ENCODE results near the gene GLT8D1.
A peak's percentile ranks its signal among the peaks of the same experiment; 100 is the strongest.

GLT8D1 gene, protein sequence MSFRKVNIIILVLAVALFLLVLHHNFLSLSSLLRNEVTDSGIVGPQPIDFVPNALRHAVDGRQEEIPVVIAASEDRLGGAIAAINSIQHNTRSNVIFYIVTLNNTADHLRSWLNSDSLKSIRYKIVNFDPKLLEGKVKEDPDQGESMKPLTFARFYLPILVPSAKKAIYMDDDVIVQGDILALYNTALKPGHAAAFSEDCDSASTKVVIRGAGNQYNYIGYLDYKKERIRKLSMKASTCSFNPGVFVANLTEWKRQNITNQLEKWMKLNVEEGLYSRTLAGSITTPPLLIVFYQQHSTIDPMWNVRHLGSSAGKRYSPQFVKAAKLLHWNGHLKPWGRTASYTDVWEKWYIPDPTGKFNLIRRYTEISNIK

DNA sequence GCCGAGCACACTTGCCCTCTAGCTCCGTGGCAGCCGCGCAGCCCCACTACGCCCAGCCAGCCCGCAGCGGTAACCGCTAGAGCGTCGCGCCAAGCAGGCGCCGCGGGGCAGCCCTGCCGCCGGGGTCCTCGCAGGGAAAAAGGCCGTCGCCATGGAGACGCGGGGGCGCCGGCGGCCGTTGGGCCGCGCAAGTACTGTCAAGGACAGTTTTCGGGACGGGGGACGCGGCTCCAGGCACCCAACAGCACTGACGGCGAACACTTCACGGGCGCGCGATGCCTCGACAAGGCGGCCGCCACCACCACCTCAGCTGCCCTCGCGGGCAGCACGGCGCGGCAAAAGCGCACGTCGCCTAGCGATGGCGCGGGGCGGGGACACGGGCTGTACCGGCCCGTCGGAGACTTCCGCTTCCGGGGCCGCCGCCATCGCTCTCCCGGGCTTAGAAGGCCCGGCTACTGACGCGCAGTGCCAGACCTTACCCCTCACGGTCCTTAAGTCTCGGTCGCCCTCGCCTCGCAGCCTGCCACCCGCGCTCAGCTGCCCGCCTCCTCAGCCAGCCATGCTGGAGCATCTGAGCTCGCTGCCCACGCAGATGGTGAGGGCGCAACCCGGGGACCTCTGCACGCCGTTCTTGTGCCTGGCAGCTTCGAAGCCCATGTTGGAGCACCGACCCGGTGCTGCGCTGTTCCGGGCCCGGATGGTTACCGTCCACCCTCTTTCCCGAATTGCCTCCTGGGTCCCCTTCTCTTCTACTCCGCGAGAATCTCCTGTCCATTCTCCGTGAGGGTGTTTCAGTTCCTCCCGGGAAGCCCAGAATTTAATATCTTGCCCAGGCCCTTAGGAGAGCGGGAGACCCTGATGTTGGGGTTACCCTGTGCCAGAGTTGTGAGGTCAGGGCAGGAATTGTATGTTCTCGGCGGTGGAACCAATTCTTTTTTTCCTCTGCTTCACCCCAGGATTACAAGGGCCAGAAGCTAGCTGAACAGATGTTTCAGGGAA lies at the start of gene GLT8D1, which contains the start of gene SPCS1:
GLT8D1 (minus strand) TSS at position 104 of the 999 bp plus-strand sequence. CDS start 5,331 bp downstream, outside the sequence.
SPCS1 (plus strand) TSS at position 419 of the 999 bp plus-strand sequence; CDS start at position 560, 141 bp downstream.
- H3K9me3 ChIP-seq (ENCODE audit: control insufficient read depth, insufficient read depth, low read depth, low read length) = no peaks in the 10 kb centered on the region
- peak within 1 kb of the TSS; percentile 100 for H3K4me3 ChIP-seq (ENCODE audit: low read depth, low read length)
- H3K4me1 ChIP-seq (ENCODE audit: control insufficient read depth, insufficient read depth, low read length) = peaks cover 3% of the 10 kb centered on the region; the same call in 1 of the 2 replicates
- CTCF ChIA-PET = interaction anchor here (0.5 kb wide), 1 partner anchor 342 kb away, joined by 3 read pairs; no protein-coding TSS in a partner anchor
- peaks cover 18 to 22% of the 10 kb centered on the region in 2 experiments for H3K36me3 ChIP-seq (ENCODE audit: control insufficient read depth in 2 of 2, insufficient read depth in 1 of 2, low read length in 2 of 2)
- H3K27ac ChIP-seq (ENCODE audit: extremely low read depth, low read depth, low read length) = peak within 1 kb of the TSS; percentile 64
- POLR2A ChIA-PET = interaction anchor here (0.5 to 3.3 kb wide), 7 partner anchors 9 to 352 kb away, joined by 3 to 13 read pairs (median 5); partner anchors contain the start of genes GNL3, NEK4, PBRM1 and UQCC5
- no peak for TF ChIP-seq FEZF1 (tag by site-specific recombination; IDR thresholded peaks at IDR 0.05)
- TF ChIP-seq ZNF660 (tag by site-specific recombination; IDR thresholded peaks at IDR 0.05) = no peak
- TF ChIP-seq TCF7L2 (IDR thresholded peaks at IDR 0.05; ENCODE audit: borderline replicate concordance, low read depth, low read length) = no peak
- TF ChIP-seq ZBTB21 (tag by site-specific recombination; IDR thresholded peaks at IDR 0.05) = no peak
- TF ChIP-seq WT1 (tag by site-specific recombination; IDR thresholded peaks at IDR 0.05) = no peak
- no peak for TF ChIP-seq ZNF837 (tag by site-specific recombination; IDR thresholded peaks at IDR 0.05)
- peak; percentile 66 for TF ChIP-seq EGR2 (tag by site-specific recombination; IDR thresholded peaks at IDR 0.05; ENCODE audit: low read depth)
- TF ChIP-seq, protein P1, sequence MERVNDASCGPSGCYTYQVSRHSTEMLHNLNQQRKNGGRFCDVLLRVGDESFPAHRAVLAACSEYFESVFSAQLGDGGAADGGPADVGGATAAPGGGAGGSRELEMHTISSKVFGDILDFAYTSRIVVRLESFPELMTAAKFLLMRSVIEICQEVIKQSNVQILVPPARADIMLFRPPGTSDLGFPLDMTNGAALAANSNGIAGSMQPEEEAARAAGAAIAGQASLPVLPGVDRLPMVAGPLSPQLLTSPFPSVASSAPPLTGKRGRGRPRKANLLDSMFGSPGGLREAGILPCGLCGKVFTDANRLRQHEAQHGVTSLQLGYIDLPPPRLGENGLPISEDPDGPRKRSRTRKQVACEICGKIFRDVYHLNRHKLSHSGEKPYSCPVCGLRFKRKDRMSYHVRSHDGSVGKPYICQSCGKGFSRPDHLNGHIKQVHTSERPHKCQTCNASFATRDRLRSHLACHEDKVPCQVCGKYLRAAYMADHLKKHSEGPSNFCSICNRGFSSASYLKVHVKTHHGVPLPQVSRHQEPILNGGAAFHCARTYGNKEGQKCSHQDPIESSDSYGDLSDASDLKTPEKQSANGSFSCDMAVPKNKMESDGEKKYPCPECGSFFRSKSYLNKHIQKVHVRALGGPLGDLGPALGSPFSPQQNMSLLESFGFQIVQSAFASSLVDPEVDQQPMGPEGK (tag by site-specific recombination; IDR thresholded peaks at IDR 0.05) = no peak; the same call in 1 of the 2 replicates
- TF ChIP-seq SALL2 (tag by site-specific recombination; IDR thresholded peaks at IDR 0.05; ENCODE audit: borderline replicate concordance) = no peak
- TF ChIP-seq ZFP37 (tag by site-specific recombination; IDR thresholded peaks at IDR 0.05) = 0 out of 2 replicates have a peak, but pooled peaks have one; percentile 18
- TF ChIP-seq ZNF175 (tag by site-specific recombination; IDR thresholded peaks at IDR 0.05) = no peak
- no peak for TF ChIP-seq ZNF658 (tag by site-specific recombination; IDR thresholded peaks at IDR 0.05)
- no peak for TF ChIP-seq ZNF10 (tag by site-specific recombination; IDR thresholded peaks at IDR 0.05)
- TF ChIP-seq ZNF792 (tag by site-specific recombination; IDR thresholded peaks at IDR 0.05) = no peak
- TF ChIP-seq ZNF701 (tag by site-specific recombination; IDR thresholded peaks at IDR 0.05) = no peak
- TF ChIP-seq ZNF274 (IDR thresholded peaks at IDR 0.05; ENCODE audit: low read length) = no peak
- TF ChIP-seq ZNF274 (tag by site-specific recombination; IDR thresholded peaks at IDR 0.05; ENCODE audit: borderline replicate concordance) = no peak
- TF ChIP-seq ZNF561 (tag by site-specific recombination; IDR thresholded peaks at IDR 0.05; ENCODE audit: borderline replicate concordance) = no peak
- TF ChIP-seq YY1 (tag by site-specific recombination; IDR thresholded peaks at IDR 0.05) = peak; percentile 82
- no peak for TF ChIP-seq ZNF16 (tag by site-specific recombination; IDR thresholded peaks at IDR 0.05; ENCODE audit: low read depth)
- TF ChIP-seq ZNF221 (tag by site-specific recombination; IDR thresholded peaks at IDR 0.05; ENCODE audit: borderline replicate concordance) = no peak
- TF ChIP-seq ZNF112 (tag by site-specific recombination; IDR thresholded peaks at IDR 0.05) = no peak
- no peak for TF ChIP-seq SCRT2 (tag by site-specific recombination; IDR thresholded peaks at IDR 0.05)
- no peak for TF ChIP-seq ZNF223 (tag by site-specific recombination; IDR thresholded peaks at IDR 0.05)
- TF ChIP-seq ZFP69B (tag by site-specific recombination; IDR thresholded peaks at IDR 0.05) = no peak
- peak; percentile 66 for TF ChIP-seq SP7 (tag by site-specific recombination; IDR thresholded peaks at IDR 0.05)
- no peak for TF ChIP-seq ZNF530 (tag by site-specific recombination; IDR thresholded peaks at IDR 0.05; ENCODE audit: low read depth)
- TF ChIP-seq, protein P2, sequence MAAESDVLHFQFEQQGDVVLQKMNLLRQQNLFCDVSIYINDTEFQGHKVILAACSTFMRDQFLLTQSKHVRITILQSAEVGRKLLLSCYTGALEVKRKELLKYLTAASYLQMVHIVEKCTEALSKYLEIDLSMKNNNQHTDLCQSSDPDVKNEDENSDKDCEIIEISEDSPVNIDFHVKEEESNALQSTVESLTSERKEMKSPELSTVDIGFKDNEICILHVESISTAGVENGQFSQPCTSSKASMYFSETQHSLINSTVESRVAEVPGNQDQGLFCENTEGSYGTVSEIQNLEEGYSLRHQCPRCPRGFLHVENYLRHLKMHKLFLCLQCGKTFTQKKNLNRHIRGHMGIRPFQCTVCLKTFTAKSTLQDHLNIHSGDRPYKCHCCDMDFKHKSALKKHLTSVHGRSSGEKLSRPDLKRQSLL (tag by site-specific recombination; IDR thresholded peaks at IDR 0.05) = no peak
- TF ChIP-seq, protein P3, sequence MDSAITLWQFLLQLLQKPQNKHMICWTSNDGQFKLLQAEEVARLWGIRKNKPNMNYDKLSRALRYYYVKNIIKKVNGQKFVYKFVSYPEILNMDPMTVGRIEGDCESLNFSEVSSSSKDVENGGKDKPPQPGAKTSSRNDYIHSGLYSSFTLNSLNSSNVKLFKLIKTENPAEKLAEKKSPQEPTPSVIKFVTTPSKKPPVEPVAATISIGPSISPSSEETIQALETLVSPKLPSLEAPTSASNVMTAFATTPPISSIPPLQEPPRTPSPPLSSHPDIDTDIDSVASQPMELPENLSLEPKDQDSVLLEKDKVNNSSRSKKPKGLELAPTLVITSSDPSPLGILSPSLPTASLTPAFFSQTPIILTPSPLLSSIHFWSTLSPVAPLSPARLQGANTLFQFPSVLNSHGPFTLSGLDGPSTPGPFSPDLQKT (IDR thresholded peaks at IDR 0.05; ENCODE audit: borderline replicate concordance, low read depth, low read length) = no peak
- TF ChIP-seq ZNF548 (tag by site-specific recombination; IDR thresholded peaks at IDR 0.05) = no peak
- TF ChIP-seq ZNF610 (tag by site-specific recombination; IDR thresholded peaks at IDR 0.05; ENCODE audit: borderline replicate concordance) = peak; percentile 48; the same call in 1 of the 2 replicates
- no peak; the same call in 1 of the 2 replicates for TF ChIP-seq ZNF133 (tag by site-specific recombination; IDR thresholded peaks at IDR 0.05)
- peak; percentile 78 for TF ChIP-seq ZBTB17 (tag by site-specific recombination; IDR thresholded peaks at IDR 0.05)
- peak; percentile 65 for TF ChIP-seq ZEB2 (tag by site-specific recombination; IDR thresholded peaks at IDR 0.05)
